ENCODE results near the gene KCNQ4. TPM values are rescaled to one million over a fixed set of nuclear protein-coding genes. Genes with fewer than 3 reads are reported as not detected.
A peak's percentile ranks its signal among the peaks of the same experiment; 100 is the strongest.

KCNQ4 gene
- total and polyA plus RNA-seq, 2 experiments from 2014 or later, result 0.13 to 3.7 TPM

DNA sequence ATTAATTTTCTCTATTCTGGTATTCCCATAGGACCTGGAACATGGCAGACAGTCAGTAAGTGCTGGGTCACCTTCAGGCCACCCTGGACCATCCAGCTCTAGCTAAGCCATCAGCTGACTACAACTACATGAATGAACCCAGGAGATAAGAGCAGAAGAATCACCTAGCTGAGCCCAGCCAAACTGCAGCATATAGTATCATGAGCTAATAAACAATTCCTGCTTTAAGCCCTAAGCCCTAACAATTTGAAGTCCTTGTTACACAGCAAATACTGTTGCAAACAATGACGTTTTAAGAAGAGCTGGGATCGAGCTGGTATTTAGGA is 92.8 kb downstream of the KCNQ4 start:
- TF ChIP-seq CTCF (IDR thresholded peaks at IDR 0.05; ENCODE audit: low read depth, low read length), result no peak

DNA sequence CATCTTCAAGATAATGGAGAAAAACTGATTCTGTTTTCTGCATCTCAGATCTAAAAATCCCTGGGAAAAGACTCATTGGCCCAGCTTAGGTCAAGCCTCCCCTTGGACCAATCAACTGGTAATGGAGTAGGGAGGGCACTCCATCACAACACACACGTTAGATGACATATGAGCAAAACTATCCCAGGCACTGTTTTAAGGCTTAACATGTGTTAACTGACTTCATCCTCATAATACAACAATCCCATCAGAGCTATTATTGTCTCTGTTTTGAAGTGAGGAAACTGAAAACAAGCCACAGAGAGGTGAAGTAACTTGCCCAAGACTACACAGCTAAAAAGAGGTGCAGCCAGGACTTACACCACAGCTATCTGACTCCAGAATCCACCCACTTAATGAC is 93.3 kb downstream of the KCNQ4 start:
- Histone ChIP-seq H3K4me3 (no peak overlapping the region), H3K27me3 (no peaks in the 10 kb centered on the region), H3K9me3 (ENCODE audit: low read depth) (no peaks in the 10 kb centered on the region), H3K4me1 (ENCODE audit: low read depth) (no peaks in the 10 kb centered on the region), H3K36me3 (no peaks in the 10 kb centered on the region), H3K27ac (no peak overlapping the region)
- no peak for DNase-seq (ENCODE audit: low read depth in 1 of 2, low spot score in 1 of 2)
- no peak for TF ChIP-seq CTCF (IDR thresholded peaks at IDR 0.05; ENCODE audit: low read depth, low read length)

More for the DNA sequence above, 92.8 kb downstream of the KCNQ4 start:
- no peaks in the 10 kb centered on the region for H3K9me3 ChIP-seq (ENCODE audit: low read depth)
- H3K27ac ChIP-seq, result no peak overlapping the region
- no peaks in the 10 kb centered on the region for H3K4me1 ChIP-seq (ENCODE audit: low read depth)
- no peaks in the 10 kb centered on the region for H3K36me3 ChIP-seq
- DNase-seq (ENCODE audit: low read depth in 1 of 2, low spot score in 1 of 2), result no peak
- H3K27me3 ChIP-seq, result no peaks in the 10 kb centered on the region
- H3K4me3 ChIP-seq, result no peak overlapping the region

GRCh38 chr1:40877698-40878097 is 94.1 kb downstream of the KCNQ4 start:
- H3K4me3 ChIP-seq, result no peak overlapping the region
- peak in 1 of 2 donors; percentile 89 for DNase-seq (ENCODE audit: low read depth in 1 of 2, low spot score in 1 of 2)
- TF ChIP-seq CTCF (IDR thresholded peaks at IDR 0.05; ENCODE audit: low read depth, low read length), result no peak
- no peak overlapping the region for H3K27ac ChIP-seq
- H3K9me3 ChIP-seq (ENCODE audit: low read depth), result no peaks in the 10 kb centered on the region
- H3K36me3 ChIP-seq, result no peaks in the 10 kb centered on the region
- H3K27me3 ChIP-seq, result no peaks in the 10 kb centered on the region
- no peaks in the 10 kb centered on the region for H3K4me1 ChIP-seq (ENCODE audit: low read depth)

- no peak for TF ChIP-seq CTCF (IDR thresholded peaks at IDR 0.05; ENCODE audit: low read depth, low read length)
- H3K4me1 ChIP-seq (ENCODE audit: low read depth), result no peaks in the 10 kb centered on the region
- DNase-seq (ENCODE audit: low read depth in 1 of 2, low spot score in 1 of 2), result no peak
Observed at GRCh38 chr1:40878906-40879305, 95.3 kb downstream of the KCNQ4 start.

GRCh38 chr1:40879482-40880175 is 96.0 kb downstream of the KCNQ4 start:
- Histone ChIP-seq H3K36me3 (no peaks in the 10 kb centered on the region), H3K9me3 (ENCODE audit: low read depth) (no peaks in the 10 kb centered on the region), H3K4me1 (ENCODE audit: low read depth) (no peaks in the 10 kb centered on the region), H3K4me3 (no peak overlapping the region), H3K27ac (no peak overlapping the region), H3K27me3 (peaks cover 17% of the 10 kb centered on the region)
- TF ChIP-seq CTCF (IDR thresholded peaks at IDR 0.05; ENCODE audit: low read depth, low read length), result no peak
- no peak for DNase-seq (ENCODE audit: low read depth in 1 of 2, low spot score in 1 of 2)

More at GRCh38 chr1:40878906-40879305, 95.3 kb downstream of the KCNQ4 start:
- H3K27me3 ChIP-seq, result peaks cover 10% of the 10 kb centered on the region
- no peaks in the 10 kb centered on the region for H3K9me3 ChIP-seq (ENCODE audit: low read depth)
- no peaks in the 10 kb centered on the region for H3K36me3 ChIP-seq
- H3K4me3 ChIP-seq, result no peak overlapping the region
- no peak overlapping the region for H3K27ac ChIP-seq

All from cardiac muscle cell (in vitro differentiated cells and primary cell).